RWPE1 (cell line): ENCODE measurements around the gene ZNF782.

Source experiments
- CTCF ChIA-PET: fragments of 350-600 bp; sonication (Branson Sonifier 250); formaldehyde crosslinking; extraction: SDS; loops from one replicate; lab custom pipeline; 2021; lab: Yijun Ruan, JAX
- POLR2A ChIA-PET: fragments of 400-600 bp; formaldehyde crosslinking; extraction: SDS; loops from one replicate; lab custom pipeline; 2020; ENCODE audit warnings: antibody characterized with exemption; ENCODE audit not compliant: low non-redundant PET; lab: Yijun Ruan, JAX
- DNase-seq: peaks from one replicate; pipeline ENCODE4 v3.0.0; 2012; ENCODE audit warnings: low spot score
- H3K27ac ChIP-seq: fragments of 450-650 bp; 2 replicates; pipeline ENCODE4 v1.5.1; 2017
- CTCF ChIP-seq: fragments of 450-650 bp; conservative IDR thresholded peaks from 2 replicates; pipeline ENCODE4 v1.5.1; 2017; ENCODE audit warnings: low read depth, mild to moderate bottlenecking

ZNF782 gene

DNA sequence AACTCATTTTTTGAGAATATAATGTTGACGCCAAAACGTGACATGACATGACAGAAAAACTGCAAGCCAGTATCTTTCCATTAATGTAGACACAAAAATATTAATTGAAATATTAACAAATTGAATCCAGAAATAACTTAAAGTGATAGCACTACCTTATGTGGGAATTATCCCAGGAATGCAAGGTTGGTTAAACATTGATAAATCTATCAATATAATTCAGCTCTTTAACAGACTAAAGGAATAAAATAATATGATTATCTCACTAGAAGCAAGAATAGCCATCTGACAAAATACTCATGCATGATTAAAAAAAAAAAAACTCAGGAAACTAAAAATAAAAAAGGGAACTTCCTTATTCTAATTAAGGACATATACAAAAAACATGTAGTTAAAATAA, 83.2 kb downstream of the ZNF782 start:
- no peak for DNase-seq
- no peak for TF ChIP-seq CTCF
- H3K27ac ChIP-seq, result no peak overlapping the region
- POLR2A ChIA-PET, result no interaction called here
- CTCF ChIA-PET, result interaction anchor here (0.7 kb wide), 2 partner anchors 13 to 966 kb away, joined by 3 to 8 read pairs; no protein-coding TSS in a partner anchor

DNA sequence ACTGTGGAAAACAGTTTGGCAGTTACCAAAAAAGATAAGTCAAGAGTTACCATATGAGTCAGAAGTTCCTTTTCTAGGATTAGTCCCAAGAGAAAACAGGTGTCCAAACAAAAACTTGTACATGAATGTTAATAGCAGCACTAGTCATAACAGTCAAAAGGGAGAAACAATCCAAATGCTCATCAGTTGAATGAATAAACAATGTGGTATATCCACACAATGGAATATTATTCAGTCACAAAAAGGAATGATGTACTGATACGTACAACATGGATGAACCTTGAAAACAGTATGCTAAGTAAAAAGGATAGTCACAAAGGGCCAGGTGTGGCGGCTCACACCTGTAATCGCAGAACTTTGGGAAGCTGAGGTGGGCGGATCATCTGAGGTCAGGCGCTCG, 84.3 kb downstream of the ZNF782 start:
- POLR2A ChIA-PET, result no interaction called here
- DNase-seq, result no peak
- CTCF ChIA-PET, result interaction anchor here (0.6 kb wide), 1 partner anchor 1814 kb away, joined by 4 read pairs; no protein-coding TSS in a partner anchor
- no peak for TF ChIP-seq CTCF
- H3K27ac ChIP-seq, result no peak overlapping the region
